Stimulated activated naive CD4-positive, alpha-beta T cell (primary cell): ENCODE data around the gene ADAMTS10.
"Not testable (repeated sequence)": the region's sequence is repeated elsewhere in the genome, so short reads cannot be mapped to it uniquely, and the experiment has no call there.

Experiments used
- DNase-seq, 6 experiments: peaks; one replicate each; lab custom pipeline; 2025; lab: John Stamatoyannopoulos, UW

ADAMTS10 gene

DNA sequence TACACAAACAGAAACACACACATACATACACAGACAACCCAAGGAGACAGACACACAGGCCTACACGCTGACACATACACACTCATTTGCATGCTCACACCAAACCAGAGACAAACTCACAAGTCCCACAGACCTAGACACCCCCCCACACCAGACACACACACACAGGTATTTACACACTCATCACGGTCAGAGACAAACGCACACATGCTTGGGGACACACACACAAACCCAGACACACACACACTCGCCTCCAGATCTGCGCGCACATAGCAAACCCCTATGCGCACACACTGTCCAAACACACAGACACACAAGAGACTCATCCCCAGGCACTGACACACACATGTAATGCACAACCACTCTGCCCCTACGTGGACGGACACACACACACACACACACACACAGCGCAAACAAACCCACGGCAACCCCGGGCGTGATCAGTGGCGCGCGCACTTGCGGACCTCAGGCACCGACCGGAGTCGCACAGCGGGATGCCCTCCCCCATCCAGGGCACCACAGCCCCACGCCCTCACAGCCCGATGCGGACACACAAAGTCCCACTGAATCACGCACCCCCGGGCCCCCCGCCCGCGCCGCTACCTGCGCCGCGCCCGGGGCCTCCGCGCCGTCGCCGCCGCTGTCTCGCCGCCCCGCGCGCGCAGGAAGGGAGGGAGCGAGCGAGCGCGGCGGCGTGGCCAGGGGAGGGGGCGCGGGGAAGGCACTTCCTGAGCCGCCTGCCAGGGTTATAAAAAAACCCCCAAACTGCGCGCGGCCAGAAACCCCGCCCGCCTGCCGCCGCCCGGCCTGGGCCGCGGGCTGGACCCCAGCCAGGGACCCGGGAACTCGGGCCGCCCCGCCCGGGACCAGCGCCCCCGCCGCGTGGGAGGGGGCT is at the start of gene ADAMTS10:
ADAMTS10 (minus strand) TSS at position 675 of the 895 bp plus-strand sequence. CDS start 5,005 bp downstream, outside the sequence.
- peak; percentile 18 to 65 (median 45) for DNase-seq

DNA sequence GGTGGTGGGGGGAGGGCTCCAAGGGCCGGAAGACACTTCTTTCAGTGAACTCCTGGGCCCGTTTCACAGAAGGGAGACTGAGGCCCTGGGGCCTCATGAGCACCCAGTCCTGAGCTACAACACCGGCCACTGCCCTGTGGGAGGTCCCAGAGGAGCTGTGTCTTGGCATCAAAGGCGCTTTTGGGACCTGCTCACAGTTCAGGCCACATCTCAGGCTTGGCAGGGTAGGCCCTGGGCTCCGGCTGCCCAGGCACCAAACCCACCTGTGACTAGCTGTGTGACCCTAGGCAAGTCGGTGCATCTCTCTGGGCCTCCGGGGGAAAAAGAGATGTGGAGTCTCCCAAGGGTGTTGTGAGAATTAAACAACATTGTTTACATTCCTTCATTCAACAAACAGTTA is 49.4 kb upstream of the ADAMTS10 start:
- DNase-seq, result no peak

DNA sequence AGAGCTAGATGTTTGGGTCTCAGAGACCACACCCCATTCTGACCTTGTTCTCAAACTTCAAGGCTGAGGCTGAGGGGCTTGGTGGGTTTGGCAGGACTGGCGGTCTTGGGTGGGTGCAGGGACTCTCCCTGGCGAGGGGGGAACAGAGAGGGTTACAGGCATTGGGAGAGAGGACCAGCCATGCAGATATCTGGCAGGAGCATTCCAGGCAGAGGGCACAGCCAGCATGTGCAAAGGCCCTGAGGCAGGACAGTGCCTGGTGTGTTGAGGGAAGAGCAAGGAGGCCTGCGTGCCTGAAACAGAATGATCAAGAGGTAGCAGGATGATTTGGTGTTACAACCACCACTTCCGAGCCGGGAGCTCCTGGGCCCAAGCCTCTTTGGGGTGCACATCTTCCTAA is 47.4 kb upstream of the ADAMTS10 start:
- DNase-seq, result no peak

DNA sequence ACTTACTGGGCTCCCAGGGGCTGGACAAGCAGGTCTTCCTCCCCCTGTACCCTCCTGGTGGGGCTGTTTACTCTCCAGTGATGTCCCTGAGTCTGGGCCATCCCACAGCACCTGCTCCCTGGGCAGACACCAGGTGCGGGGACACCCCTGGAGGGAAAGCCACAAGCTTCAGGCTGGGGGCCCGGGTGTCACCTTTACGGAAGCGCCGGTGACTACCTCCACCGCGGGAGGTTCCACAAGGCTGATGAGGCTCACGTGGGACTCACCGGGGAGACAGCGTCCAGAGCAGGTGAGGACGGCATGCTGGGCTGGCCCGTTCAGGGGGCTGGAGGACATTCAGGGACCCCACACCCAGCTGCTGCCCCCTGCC is 44.8 kb upstream of the ADAMTS10 start:
- DNase-seq, result peak in 1 of 6 experiments; percentile 18

DNA sequence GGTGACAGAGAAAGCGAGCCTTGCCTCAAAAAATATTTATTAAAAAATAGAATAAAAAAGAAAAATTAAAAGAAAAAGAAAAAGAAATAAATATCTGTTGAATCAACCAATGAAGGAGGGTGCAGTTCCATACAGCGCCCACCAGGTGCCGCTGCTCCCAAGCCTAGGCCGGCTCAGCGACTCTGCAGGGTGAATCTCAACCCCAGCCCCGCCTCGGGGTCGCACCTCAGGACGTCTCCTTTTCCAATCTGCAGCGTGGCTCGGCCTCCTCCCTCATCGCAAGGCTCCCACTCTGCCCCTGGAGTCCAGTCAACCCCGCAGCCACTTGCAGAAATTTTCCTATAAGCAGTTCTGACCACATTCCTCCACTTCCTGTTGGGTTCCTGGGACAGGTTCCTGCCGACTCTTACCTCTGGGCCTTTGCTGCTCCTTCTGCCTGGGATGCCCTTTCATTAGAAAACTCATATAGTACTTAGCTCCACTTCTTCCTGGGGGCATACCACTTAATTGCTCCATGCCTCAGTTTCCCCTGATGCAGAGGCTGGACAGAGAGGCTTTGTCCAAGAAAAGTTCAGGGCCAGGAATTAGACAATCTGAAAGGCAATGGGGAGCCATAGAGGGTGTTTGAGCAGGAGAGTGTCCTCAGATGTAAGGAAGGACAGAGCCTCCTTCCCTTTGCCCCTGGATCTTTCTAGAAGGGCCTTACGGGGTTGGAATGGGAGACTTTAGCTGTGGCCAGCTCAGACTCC is 44.2 kb upstream of the ADAMTS10 start:
- DNase-seq, result peak in 5 of 6 experiments; percentile 40 to 78 (median 50)

DNA sequence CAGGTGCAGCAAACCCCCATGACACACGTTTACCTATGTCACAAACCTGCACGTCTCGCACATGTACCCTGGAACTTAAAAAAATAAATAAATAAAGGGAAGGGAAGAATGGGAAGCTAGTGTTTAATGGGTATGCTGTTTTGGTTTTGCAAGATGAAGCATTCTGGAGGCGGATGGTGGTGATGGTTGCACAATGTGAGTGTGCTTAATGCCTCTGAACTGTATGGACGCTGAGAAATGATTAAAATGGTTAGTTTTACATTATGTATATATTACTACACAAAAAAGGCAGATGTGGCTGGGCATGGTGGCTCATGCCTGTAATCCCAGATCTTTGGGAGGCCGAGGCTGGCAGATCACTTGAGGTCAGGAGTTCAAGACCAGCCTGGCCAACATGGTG is 37.7 kb upstream of the ADAMTS10 start:
- DNase-seq, result no peak

DNA sequence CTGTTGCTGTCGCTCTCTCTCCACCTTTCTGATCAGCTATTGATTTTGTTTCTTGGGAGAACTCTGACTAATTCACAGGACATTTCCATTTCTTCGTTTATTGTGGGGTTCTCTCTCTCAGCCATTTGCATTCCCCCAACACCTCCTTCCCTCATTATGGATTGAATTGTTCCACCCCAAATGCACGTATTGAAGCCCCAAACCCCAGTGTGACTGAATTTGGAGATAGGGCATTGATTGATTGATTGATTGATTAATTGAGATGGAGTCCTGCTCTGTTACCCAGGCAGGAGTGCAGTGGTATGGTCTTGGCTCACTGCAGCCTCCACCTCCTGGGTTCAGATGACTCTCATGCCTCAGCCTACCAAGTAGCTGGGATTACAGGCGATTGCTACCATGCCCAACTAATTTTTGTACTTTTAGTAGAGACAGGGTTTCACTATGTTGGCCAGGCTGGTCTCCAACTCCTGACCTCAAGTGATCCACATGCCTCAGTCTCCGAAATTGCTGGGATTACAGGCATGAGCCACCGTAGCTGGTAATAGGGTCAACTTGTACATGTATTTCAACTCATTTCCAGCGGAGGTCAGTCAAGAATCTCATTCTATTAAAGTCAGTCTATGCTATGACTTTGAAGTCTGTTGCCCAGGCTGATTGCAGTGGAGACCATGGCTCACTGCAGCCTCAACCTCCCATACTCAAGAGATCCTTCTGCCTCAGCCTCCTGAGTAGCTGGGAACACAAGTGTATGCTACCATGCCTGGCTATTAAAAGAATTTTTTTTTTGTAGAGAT is 33.5 kb upstream of the ADAMTS10 start:
- DNase-seq, result no peak

DNA sequence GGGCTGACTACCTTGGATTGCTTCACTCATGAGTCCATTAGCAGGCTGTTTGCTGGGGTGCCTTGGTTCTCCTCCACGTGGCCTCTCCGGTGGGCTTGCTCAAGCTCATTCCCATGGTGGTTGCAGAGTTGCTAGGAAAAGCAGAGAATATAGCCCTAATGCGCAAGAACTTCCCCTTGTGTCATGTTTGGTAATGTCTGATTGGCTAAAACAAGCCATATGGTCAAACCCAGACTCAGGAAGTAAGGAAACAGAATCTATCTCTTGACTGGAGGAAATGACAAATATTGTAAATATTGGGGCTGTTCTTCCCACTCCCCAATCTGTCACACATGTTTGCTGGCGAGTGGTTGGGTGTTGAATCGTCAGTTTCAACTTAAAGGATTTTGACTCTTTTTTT is 32.0 kb upstream of the ADAMTS10 start:
- no peak for DNase-seq

DNA sequence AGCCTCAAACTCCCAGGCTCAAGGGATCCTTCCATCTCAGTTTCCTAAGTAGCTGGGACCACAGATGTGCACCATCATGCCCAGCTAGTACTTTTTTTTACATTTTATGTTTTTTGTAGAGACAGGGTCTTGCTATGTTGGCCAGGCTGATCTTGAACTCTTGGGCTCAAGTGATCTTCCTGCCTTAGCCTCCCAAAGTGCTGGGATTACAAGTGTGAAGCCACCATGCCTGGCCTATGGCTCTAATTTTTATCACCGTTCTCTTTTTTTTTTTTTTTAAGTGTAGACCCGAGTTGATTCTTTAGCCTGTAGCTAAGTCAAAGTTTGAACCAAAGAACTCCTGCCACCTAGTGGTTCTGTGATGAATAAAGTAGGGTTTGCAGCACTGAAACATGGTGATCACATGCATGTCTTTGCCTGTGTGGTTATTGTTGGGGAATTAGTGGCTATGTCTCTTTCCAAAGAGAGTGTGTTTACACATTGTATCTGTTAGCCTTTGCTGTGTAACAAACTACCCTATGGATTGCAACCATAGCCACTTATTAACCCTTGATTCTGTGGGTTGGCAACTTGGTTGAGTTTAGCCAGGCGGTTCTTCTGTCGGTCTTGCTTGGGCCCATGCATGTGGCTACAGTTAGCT is 31.5 kb upstream of the ADAMTS10 start:
- DNase-seq, result peak in 2 of 6 experiments; percentile 49 to 59

DNA sequence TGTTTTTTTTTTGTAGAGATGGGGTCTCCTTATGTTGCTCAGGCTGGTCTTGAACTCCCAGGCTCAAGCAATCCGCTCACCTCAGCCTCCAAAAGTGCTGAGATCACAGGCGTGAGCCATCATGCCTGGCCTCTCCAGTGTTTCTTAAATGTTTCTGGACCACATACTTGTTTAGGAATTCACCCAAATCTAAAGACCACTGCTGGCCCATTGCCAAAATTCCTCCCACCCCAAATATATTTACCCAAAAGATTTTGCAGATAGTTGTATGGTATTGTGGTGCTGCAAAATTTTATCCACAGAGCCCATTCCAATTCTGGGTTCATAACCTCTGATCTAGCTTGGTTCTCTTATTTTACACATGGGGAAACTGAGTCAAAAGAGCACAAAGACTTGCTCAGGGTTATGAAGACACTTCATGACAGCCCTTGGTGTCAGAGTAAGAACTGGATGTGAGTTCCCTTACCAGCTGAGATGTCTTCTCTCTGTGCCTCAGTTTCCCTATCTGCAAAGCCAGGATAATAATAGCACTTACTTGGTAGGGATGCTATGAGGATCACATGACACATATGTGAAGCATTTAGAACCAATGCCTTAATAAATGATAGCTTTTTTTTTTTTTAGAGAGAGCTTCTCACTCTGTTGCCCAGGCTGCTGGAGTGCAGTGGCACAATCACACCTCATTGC is 30.8 kb upstream of the ADAMTS10 start:
- no peak for DNase-seq

DNA sequence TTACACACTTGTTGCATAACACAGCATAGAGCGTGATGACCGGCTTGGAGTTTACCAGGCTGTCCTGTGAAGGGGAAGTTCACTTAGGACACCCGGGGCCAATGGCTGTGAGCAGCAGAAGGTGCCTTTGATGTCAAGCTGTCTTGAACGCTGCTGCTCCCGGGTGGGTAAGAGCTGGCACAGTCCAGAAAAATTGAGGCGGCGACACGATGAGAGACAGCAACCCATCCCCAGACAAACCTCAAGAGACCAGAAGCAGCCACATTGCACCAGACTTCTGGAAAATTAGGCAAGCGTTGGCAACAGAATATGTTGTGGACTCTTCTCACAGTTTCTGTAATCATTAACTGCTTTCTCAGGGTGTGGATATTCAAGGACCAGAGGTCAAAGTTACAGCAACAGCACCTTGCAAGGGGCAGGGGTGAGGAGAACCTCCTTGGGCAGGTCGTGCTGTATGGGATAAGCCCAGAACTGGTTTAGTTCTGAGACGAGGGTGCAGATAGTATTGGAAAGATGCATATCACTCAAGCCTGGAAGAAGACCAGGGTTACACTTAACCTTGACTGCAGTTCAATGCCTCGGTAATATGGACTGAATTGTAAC is 30.0 kb upstream of the ADAMTS10 start:
- no peak for DNase-seq

DNA sequence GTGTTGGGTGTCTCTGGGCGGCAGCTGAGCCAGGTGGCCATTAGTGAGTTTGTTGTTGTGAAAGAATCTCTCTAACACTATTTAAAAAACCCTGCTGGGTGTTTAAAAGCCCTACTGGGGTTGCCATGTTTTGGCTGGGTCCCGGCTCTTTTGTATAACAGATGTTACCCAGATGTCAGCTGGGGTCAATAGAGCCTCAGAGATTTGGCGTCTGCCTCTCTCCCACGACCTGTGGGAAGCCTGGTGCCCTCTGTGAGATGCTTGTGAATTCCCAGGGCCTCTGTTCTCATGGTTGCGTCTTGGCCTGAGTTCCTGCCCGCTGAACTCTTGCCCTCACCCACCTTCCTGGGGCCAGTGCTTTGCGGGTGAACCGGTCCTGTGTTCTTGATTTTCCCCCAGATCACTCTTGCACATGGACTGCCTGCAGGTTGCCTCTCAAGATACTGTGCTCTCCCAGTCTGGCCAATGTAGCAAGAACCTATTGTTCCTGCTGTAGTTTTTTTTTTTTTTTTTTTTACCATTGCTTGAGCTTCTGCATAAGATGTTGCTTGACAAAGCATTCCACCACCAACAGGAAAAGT is 29.4 kb upstream of the ADAMTS10 start:
- no peak for DNase-seq

DNA sequence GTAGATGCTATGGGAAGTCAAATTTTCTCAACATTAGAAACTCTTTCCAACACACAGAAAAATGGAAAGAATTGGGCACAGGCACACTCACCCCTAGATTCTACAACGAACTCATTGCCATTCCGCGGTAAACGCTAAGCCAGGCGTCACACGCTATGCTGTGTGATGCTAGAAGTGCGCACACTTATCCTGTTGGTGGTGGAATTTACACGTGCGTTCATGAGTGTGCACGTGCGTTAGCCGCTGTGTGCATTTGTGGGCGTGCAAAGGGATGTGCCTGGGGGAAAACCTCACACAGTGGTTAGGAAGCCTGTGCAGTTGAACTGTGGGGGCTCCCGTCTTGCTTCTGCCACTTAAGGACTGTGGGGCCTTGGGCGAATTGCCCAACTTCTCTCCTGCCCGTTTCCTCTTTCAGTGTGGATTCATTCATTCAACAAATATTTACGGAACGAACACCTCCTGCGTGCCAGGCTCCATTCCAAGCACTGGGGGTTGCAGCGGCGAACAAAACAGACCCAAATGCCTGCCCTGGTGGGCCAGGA is 27.6 kb upstream of the ADAMTS10 start:
- DNase-seq, result no peak

DNA sequence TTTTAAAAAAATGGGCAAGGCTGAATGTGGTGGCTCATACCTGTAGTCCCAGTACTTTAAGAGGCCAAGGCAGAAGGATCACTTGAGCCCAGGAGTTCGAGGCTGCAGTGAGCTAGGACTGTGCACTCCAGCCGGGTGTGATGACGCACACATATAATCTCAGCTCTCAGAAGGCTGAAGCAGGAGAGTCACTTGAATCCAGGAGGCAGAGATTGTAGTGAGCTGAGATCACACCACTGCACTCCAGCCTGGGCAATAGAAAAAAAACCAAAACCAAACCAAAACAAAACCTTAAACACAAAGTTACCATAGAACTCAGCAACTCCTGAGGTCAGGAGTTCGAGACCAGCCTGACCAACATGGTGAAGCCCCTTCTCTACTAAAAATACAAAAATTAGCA is 26.6 kb upstream of the ADAMTS10 start:
- DNase-seq, result not testable (repeated sequence)

DNA sequence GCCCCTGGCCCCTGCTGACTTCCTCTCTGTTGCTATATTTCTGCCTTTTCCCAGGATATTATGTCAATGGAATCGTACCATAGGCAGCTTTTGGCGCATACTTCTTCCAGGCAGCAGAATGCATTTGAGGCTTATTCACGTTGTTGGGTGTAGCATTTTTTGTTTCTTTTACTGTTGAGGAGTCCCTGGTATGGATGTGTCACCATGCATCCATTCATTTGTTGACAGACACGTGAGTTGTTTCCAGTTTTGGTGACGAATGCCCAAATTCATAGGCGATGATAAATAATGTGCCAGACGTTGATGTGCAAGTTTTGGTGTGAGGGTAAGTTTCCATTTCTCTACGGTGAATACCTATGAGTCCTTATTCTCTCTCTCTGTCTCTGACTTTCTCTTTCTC is 24.9 kb upstream of the ADAMTS10 start:
- no peak for DNase-seq

DNA sequence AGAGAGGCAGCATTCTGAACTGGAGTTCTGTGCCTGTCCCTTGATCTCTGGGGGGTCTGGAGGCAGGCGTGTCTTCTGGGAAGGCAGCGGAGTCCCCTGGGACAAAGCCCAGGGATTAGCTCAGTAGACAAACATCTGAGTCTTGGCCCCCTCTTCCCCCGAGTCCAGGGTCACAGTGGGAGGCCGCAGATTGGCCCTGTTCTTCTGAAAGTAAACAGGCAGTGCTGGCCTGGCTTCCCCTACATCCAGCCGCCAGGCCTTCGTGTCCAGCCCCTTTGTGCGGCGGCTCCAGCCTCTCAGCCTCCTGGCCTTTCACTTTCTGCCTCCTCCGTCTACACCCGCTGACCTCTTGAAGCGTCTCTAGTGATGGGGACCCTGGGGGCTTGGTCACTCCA is 20.9 kb upstream of the ADAMTS10 start:
- DNase-seq, result no peak

DNA sequence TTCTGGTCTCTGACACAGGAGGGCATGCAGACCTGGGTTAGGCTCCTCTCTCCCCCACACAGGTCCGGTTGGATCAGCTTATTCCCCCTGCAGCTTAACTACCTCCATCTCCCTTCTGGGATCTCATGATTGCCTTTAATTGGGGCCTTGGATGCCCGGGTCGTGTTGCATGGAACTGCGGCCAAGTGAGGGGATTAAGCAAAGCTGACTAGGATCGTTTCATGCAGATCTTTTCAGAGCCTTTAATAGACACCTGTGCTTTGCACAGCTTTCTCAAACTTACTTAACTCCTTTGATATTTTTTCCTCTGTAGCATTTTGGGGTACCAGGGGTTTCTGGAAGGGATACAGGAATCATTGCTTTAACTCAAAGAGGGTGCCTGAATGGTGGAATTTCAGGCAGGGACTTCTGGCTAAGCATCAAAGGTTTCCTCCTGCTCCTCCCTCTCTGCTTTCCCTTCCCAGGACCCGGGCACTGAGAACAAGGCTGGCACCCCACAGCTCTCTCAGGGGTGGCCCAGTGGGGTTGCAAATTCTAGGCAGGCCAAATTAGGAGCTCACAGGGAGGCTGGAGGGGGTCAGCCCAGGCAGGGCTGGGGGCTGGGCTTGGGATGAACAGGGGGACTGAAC is 20.4 kb upstream of the ADAMTS10 start:
- no peak for DNase-seq

DNA sequence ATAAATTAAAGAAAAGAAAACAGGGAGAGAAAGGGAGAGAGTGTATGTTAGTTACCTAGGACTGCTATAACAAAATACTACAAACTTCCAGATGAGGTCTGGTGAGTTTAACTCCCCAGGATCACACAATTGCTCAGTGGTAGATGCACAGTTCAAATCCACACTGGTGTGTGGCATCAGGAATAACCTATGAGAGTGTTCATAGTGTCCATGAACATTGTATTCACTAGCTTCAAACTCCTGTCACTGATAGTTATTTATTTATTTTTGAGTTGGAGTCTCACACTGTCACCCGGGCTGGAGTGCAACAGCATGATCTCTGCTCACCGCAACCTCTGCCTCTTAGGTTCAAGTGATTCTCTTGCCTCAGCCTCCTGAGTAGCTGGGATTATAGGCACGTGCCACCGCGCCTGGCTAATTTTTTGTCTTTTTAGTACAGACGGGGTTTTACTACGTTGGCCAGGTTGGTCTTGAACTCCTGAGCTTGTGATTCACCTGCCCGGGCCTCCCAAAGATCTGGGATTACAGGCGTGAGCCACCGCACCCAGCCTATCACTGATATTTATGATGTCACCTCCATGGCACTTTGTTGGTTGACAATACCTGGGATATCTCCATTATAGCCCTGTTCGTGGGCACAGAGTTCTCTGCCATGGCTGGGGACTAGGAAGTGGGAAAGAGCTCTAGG is 19.6 kb upstream of the ADAMTS10 start, which contains the start of gene NFILZ:
NFILZ (plus strand) TSS at position 638 of the 688 bp plus-strand sequence. CDS start 46,133 bp downstream, outside the sequence.
- no peak for DNase-seq

DNA sequence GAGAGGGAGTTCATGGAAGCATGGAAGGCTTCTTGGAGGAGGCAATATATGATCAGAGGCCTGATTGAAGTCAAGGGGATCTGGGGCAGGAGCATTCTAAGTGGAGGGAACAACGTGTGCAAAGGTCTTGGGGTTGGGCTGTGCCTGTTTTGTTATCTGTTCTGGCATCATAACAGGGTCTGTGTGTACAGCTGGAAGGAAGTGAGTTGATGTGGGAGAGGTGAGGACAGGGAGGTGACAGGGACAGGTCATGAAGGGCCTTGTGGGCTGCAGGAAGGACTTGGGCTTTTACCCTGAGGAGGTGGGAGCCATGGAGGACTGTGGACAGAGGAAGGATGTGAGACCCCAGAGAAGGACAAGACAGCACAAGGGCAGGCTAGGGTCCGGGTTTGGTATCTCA is 18.7 kb upstream of the ADAMTS10 start:
- no peak for DNase-seq
